ENCODE results near the gene COL13A1.
A peak's percentile ranks its signal among the peaks of the same experiment; 100 is the strongest.

Gene COL13A1

GRCh38 chr10:69955897-69956740 is 154.4 kb downstream of the COL13A1 start:
- no peak for DNase-seq

GRCh38 chr10:69956741-69957230 is 155.1 kb downstream of the COL13A1 start:
- no peak for DNase-seq

- no peak for DNase-seq
Measured at GRCh38 chr10:69957241-69957885, 155.7 kb downstream of the COL13A1 start.

GRCh38 chr10:69957886-69958555 is 156.3 kb downstream of the COL13A1 start:
- DNase-seq, result no peak

- no peak for DNase-seq
Measured at GRCh38 chr10:69958556-69958902, 156.8 kb downstream of the COL13A1 start.

GRCh38 chr10:69959911-69960310 is 158.2 kb downstream of the COL13A1 start:
- no peak for DNase-seq

GRCh38 chr10:69960606-69960987 is 158.9 kb downstream of the COL13A1 start:
- no peak for DNase-seq

- DNase-seq, result peak; percentile 33
Measured at GRCh38 chr10:69960988-69961880, 159.5 kb downstream of the COL13A1 start.

- DNase-seq, result no peak
Measured at GRCh38 chr10:69961881-69962745, 160.4 kb downstream of the COL13A1 start.

GRCh38 chr10:69962746-69963135 is 161.0 kb downstream of the COL13A1 start:
- DNase-seq, result no peak

- no peak for DNase-seq
Measured at GRCh38 chr10:69963178-69963834, 161.6 kb downstream of the COL13A1 start.

GRCh38 chr10:69963835-69964710 is 162.4 kb downstream of the COL13A1 start:
- DNase-seq, result no peak

- no peak for DNase-seq
Measured at GRCh38 chr10:69965086-69965485, 163.4 kb downstream of the COL13A1 start.

GRCh38 chr10:69965919-69966662 is 164.4 kb downstream of the COL13A1 start:
- no peak for DNase-seq

- DNase-seq, result peak; percentile 27
Measured at GRCh38 chr10:69968830-69969229, 167.1 kb downstream of the COL13A1 start.

GRCh38 chr10:69969977-69970376 is 168.3 kb downstream of the COL13A1 start:
- no peak for DNase-seq

GRCh38 chr10:69972981-69973397 is 171.3 kb downstream of the COL13A1 start:
- no peak for DNase-seq

- DNase-seq, result no peak
Measured at GRCh38 chr10:69973678-69974077, 172.0 kb downstream of the COL13A1 start.

- DNase-seq, result peak; percentile 56
Measured at GRCh38 chr10:69974551-69975155, 172.9 kb downstream of the COL13A1 start.

Data from NCI-H510A (cell line).